Heart right ventricle (tissue), 16 donors: ENCODE data around the gene PRICKLE1. TPM values are rescaled to one million over a fixed set of nuclear protein-coding genes. Genes with fewer than 3 reads are reported as not detected.

Experiments
- ATAC-seq, 8 donors: fragments of 200-7000 bp; cut with Tn5 transposase; one replicate each; pipeline ENCODE4 v1.9.1; 2020; ENCODE audit warnings: mild to moderate bottlenecking in 8 of 8, moderate library complexity in 8 of 8, moderate number of reproducible peaks in 1 of 8
- DNase-seq, 2 donors: peaks; one replicate each; pipeline ENCODE4 v3.0.0-alpha.2; 2020
- H3K27ac ChIP-seq, 10 donors: fragments of 200-600 bp; sonication (generic) in 2 of 10; one replicate each; pipeline versions ENCODE4 v1.5.0 to v1.8.0; 2020 to 2022; ENCODE audit warnings: mild to moderate bottlenecking in 3 of 10
- H3K27me3 ChIP-seq, 7 donors: fragments of 200-600 bp; one replicate each; pipeline ENCODE4 v1.8.0; 2021 to 2022; ENCODE audit warnings: mild to moderate bottlenecking in 2 of 7
- H3K36me3 ChIP-seq, 9 donors: fragments of 200-600 bp; sonication (generic) in 1 of 9; one replicate each; pipeline versions ENCODE4 v1.5.0 to v1.8.0; 2020 to 2022; ENCODE audit warnings: mild to moderate bottlenecking in 2 of 9
- H3K4me1 ChIP-seq, 9 donors: fragments of 200-600 bp; sonication (generic) in 1 of 9; one replicate each; pipeline versions ENCODE4 v1.5.0 to v1.8.0; 2020 to 2022; ENCODE audit warnings: mild to moderate bottlenecking in 4 of 9
- H3K4me3 ChIP-seq, 10 donors: fragments of 200-600 bp; sonication (generic) in 2 of 10; one replicate each; pipeline versions ENCODE4 v1.5.0 to v1.8.0; 2020 to 2022; ENCODE audit warnings: mild to moderate bottlenecking in 7 of 10, moderate library complexity in 2 of 10
- H3K9me3 ChIP-seq, 11 donors: fragments of 200-600 bp in 10 of 11; sonication (generic) in 2 of 11; one replicate each; pipeline versions ENCODE4 v1.5.0 to v1.8.0; 2013 to 2022; ENCODE audit warnings: mild to moderate bottlenecking in 2 of 11, control low read depth in 1 of 11, moderate library complexity in 1 of 11
- WGBS, 2 donors: extraction: QIAGEN DNeasy Blood & Tissue Kit; methylation state at CpG; one replicate each; pipeline ENCODE4 v1.1.7; 2013; ENCODE audit warnings: inconsistent platforms in 1 of 2; 5-methylcytosine and 5-hydroxymethylcytosine counted together
- intact Hi-C, 10 donors: fragments of 100-400 bp; cut with DNase I; formaldehyde crosslinking; loops; one replicate each; pipeline versions ENCODE4 v1.11.1 to v1.14.2; 2022
- polyA plus RNA-seq, 2 donors: library from polyadenylated mRNA; stranded (reverse); fragments of 200-250 nt; gene quantifications; one replicate each; pipeline ENCODE4 v1.2.3, GENCODE V29; 2013
- total RNA-seq, 10 donors: library from RNA; stranded (reverse); fragmentation: NEBNext Ultra II Directional in 3 of 10; extraction: Animal tissue kit (Norgen Biotek cat#: 25700) in 3 of 10; gene quantifications; one replicate each; pipeline versions ENCODE4 v1.2.1 to v1.2.4, GENCODE V29; 2021 to 2023
- TF ChIP-seq, protein P1 (sequence below), 9 donors: fragments of 200-600 bp; sonication (generic) in 2 of 9; IDR thresholded peaks; one replicate each; pipeline versions ENCODE4 v1.5.0 to v1.8.0; 2021 to 2022; ENCODE audit warnings: antibody characterized with exemption in 9 of 9, mild to moderate bottlenecking in 5 of 9, moderate library complexity in 1 of 9
- donor health status: Arrhythmogenic right ventricular cardiomyopathy.
- donor health status: ischemic (EF 13 %, LVEDD 7.1; RV severe dilation, severe dysfunction).
- donor health status: healthy with polysubstance abuse.
- donor health status: DM: no; HTN: yes; CAD: no.
- donor health status: DM: no; HTN: no; CAD: no.
- donor health status: ischemic (EF 25% LVEDD 6.9; RV normal size, moderate dysfunction).
- donor health status: ischemic (EF 25% LVEDD 5.7; RV mildly dilated, moderate dysfunction).
- donor health status: healthy.
- donor health status: DM: yes; HTN: yes; CAD: no.
- donor health status: Ischemic cardiomyopathy.
- donor health status: ischemic (EF 35%, LVEDD 5.7; RV mildly dilated, moderate dysfunction).
- donor health status: nonischemic (EF 11% LVEDD 7.7; RV severe dilation, severe dysfunction).
- donor health status: DM: yes; HTN: yes; CAD: no.
- donor health status: PGD.
- donor health status: ischemic (EF 29% LVEDD 5.4; RV normal size, mild dysfunction).
- donor health status: nonischemic (EF 23%, LVEDD 6.1; RV moderate dilation, normal function).

The PRICKLE1 gene
- total and polyA plus RNA-seq, 12 donors: 2.9 to 36.9 (median 17.8) TPM

DNA sequence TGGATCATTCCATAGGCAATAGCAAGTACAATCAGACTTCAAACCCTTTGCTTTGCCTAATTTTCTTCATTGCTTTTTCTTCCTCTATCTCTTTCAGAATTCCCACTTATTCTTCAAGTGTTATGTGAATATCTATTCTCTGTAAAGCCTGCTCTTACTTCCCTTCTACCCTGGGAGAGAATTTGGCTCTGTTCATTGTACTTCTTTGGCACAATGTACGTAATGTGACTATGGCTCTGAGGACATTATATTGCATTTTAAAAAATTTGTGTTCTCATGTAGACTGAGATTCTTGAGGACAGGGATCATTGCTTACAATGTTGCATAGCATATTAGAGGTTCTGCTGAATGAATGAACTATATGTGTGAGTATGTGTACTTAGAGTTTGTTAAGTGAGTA lies 16.9 kb upstream of the PRICKLE1 start:
- no peaks in the 10 kb centered on the region for H3K9me3 ChIP-seq
- ATAC-seq: no peak
- no peaks in the 10 kb centered on the region for H3K27me3 ChIP-seq
- intact Hi-C loops: no loop called here
- H3K27ac ChIP-seq: no peak overlapping the region
- H3K36me3 ChIP-seq: no peaks in the 10 kb centered on the region
- TF ChIP-seq, protein P1, sequence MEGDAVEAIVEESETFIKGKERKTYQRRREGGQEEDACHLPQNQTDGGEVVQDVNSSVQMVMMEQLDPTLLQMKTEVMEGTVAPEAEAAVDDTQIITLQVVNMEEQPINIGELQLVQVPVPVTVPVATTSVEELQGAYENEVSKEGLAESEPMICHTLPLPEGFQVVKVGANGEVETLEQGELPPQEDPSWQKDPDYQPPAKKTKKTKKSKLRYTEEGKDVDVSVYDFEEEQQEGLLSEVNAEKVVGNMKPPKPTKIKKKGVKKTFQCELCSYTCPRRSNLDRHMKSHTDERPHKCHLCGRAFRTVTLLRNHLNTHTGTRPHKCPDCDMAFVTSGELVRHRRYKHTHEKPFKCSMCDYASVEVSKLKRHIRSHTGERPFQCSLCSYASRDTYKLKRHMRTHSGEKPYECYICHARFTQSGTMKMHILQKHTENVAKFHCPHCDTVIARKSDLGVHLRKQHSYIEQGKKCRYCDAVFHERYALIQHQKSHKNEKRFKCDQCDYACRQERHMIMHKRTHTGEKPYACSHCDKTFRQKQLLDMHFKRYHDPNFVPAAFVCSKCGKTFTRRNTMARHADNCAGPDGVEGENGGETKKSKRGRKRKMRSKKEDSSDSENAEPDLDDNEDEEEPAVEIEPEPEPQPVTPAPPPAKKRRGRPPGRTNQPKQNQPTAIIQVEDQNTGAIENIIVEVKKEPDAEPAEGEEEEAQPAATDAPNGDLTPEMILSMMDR (IDR thresholded peaks at IDR 0.05): no peak
- H3K4me1 ChIP-seq: no peaks in the 10 kb centered on the region
- 61 to 69% methylated on average over 1 of the region's 1 CpG for WGBS, 2 donors
- DNase-seq: no peak
- no peak overlapping the region for H3K4me3 ChIP-seq

DNA sequence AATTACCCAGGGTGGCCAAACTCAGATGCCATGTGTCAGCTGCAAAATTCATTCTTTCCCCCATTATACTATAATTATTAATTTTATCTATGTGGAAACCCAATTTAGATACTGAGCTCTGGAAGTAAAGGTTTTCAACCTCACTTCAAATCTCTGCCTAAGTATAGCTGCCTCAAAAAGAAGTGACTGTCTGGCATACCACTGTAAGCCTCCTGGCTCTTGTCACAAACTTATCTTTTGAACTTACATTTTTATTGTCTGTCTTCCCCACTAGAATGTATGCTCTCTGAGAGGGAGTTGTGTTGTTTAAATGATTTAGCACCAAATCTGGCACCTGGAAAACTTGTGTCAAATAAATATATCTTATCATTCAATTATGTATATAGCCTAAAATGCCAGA lies 16.1 kb upstream of the PRICKLE1 start:
- TF ChIP-seq, protein P1 (IDR thresholded peaks at IDR 0.05): no peak
- ATAC-seq: no peak
- Histone ChIP-seq H3K4me1 (no peaks in the 10 kb centered on the region), H3K27ac (no peak overlapping the region), H3K4me3 (no peak overlapping the region), H3K36me3 (no peaks in the 10 kb centered on the region), H3K9me3 (no peaks in the 10 kb centered on the region), H3K27me3 (no peaks in the 10 kb centered on the region)
- intact Hi-C loops: no loop called here
- DNase-seq: no peak

DNA sequence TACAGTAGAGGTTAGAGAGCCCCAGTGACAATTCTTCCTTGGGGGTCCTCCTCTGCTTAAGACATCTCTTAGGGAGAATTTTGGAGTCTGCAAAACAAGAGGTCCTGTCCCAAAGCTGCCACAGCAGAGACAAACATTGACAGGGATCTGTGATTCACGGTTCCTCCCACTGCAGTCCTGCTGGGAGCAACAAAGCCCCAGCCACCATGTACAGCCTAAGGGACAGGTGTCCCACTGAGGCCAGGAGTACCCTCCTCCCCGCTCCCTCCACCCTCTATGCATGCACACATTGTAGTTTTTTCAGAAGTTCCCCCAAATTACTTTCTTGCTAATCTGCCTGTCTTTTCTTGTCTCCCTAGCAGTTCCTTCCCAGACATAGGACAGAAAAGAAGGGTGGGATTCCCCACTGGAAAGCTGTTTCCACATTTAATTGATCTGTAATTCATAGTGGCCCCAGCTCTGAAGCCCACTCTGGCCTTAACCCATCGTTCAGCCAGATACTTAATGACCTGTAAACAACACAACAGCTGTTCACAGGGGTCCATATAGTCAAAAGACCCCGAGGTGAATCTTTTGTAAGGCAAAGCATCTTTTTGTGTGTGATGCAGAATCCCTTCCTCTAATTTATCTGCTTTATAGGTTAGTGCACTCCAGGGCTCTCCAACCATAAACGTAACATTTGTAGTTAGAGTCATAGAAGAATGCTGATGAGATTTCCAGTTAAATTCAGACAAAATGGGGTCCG lies 13.9 kb upstream of the PRICKLE1 start:
- DNase-seq (no peak), ATAC-seq (no peak)
- Histone ChIP-seq H3K9me3 (no peaks in the 10 kb centered on the region), H3K36me3 (no peaks in the 10 kb centered on the region), H3K4me1 (no peaks in the 10 kb centered on the region), H3K4me3 (no peak overlapping the region), H3K27me3 (no peaks in the 10 kb centered on the region), H3K27ac (no peak overlapping the region)
- intact Hi-C loops: no loop called here
- WGBS, 2 donors: 75 to 76% methylated on average over 6 of the region's 6 CpGs
- TF ChIP-seq, protein P1 (IDR thresholded peaks at IDR 0.05): no peak

DNA sequence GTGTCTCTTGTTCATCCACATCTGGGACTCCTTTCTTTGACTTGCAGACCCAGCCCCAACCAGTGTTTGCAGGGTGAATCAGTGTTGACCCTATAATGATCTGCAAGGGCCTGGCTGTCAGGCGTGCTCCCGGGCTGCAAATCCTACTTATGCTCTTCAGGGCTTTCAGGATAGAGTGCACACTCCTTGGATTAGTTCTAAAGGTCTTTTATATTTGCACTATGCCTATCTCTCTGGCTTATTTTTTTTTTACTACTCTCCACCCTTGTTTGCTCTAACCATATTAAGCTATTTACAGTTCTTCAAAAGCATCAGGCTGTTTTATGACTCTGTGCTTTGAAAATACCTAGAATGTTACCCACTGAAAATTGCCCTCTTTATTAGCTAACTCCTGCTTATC lies 4.3 kb upstream of the PRICKLE1 start:
- intact Hi-C loops: loop anchor here in 6 of 10 donors (5.0 to 10.0 kb wide), 7 partner anchors 143 to 741 kb away; no protein-coding TSS in a partner anchor
- no peaks in the 10 kb centered on the region for H3K36me3 ChIP-seq
- 94 to 96% methylated on average over 2 of the region's 2 CpGs for WGBS, 2 donors
- no peak overlapping the region for H3K4me3 ChIP-seq
- H3K27me3 ChIP-seq: peaks cover 0 to 29% (median 0%) of the 10 kb centered on the region in 7 donors
- peaks cover 0 to 14% (median 8%) of the 10 kb centered on the region in 9 donors for H3K4me1 ChIP-seq
- no peaks in the 10 kb centered on the region for H3K9me3 ChIP-seq
- DNase-seq (no peak), ATAC-seq (no peak)
- TF ChIP-seq, protein P1 (IDR thresholded peaks at IDR 0.05): no peak
- H3K27ac ChIP-seq: no peak overlapping the region
